A549 (cell line): Measurements from ENCODE around the gene TTC16. TPM values are rescaled to one million over a fixed set of nuclear protein-coding genes. Genes with fewer than 3 reads are reported as not detected.

Experiments
- ATAC-seq, 2 experiments: fragments of 200-7000 bp in 1 of 2; fragments of >200 bp in 1 of 2; cut with Nextera tagmentation in 1 of 2; cut with Tn5 transposase in 1 of 2; 3 replicates each; pipeline versions ENCODE4 v1.8.0 to v1.9.1; 2018 to 2020; ENCODE audit warnings: mild to moderate bottlenecking in 1 of 2, moderate library complexity in 1 of 2
- CTCF ChIA-PET: fragments of 300-600 bp; sonication (Branson Sonifier 250); formaldehyde crosslinking; extraction: SDS; loops from one replicate; lab custom pipeline; 2021; ENCODE audit warnings: antibody characterized with exemption, inconsistent platforms; lab: Yijun Ruan, JAX
- POLR2A ChIA-PET: fragments of 350-600 bp; formaldehyde crosslinking; extraction: SDS; loops from one replicate; lab custom pipeline; 2021; ENCODE audit warnings: antibody characterized with exemption, inconsistent platforms; lab: Yijun Ruan, JAX
- DNase-seq, 2 experiments: peaks; one replicate each; pipeline versions ENCODE4 v3.0.0 to v3.0.0-alpha.2; 2011 to 2016; ENCODE audit warnings: low read depth in 1 of 2, low spot score in 1 of 2
- FAIRE-seq: peaks from 2 replicates; lab custom pipeline; 2011; peaks lifted over from hg19 to GRCh38; lab: Jason Lieb, UNC
- H3K27ac ChIP-seq, 2 experiments: fragments of >200 bp; sonication (Bioruptor Twin); formaldehyde crosslinking; 3 replicates each; pipeline ENCODE4 v1.5.1; 2016 to 2017
- H3K4me1 ChIP-seq: fragments of >200 bp; sonication (Bioruptor Twin); formaldehyde crosslinking; 3 replicates; pipeline ENCODE4 v1.6.1; 2016
- H3K4me2 ChIP-seq: fragments of >200 bp; sonication (Bioruptor Twin); formaldehyde crosslinking; 3 replicates; pipeline ENCODE4 v1.6.1; 2016
- H3K4me3 ChIP-seq: fragments of >200 bp; sonication (Bioruptor Twin); formaldehyde crosslinking; 3 replicates; pipeline ENCODE4 v1.5.1; 2016
- H3K9me3 ChIP-seq: fragments of >200 bp; sonication (Bioruptor Twin); formaldehyde crosslinking; 3 replicates; pipeline ENCODE4 v1.6.1; 2016
- BHLHE40 ChIP-seq: IDR thresholded peaks from 2 replicates; pipeline ENCODE4 v1.6.1; 2012; ENCODE audit warnings: low read depth, low read length, inconsistent platforms
- CBX2 ChIP-seq: fragments of 200-600 bp; sonication (generic); IDR thresholded peaks from 2 replicates; pipeline ENCODE4 v1.6.1; 2016; ENCODE audit warnings: low read depth, mild to moderate bottlenecking, borderline replicate concordance
- CHD2 ChIP-seq: fragments of 150-350 bp; IDR thresholded peaks from 2 replicates; pipeline ENCODE4 v1.6.1; 2014; ENCODE audit warnings: low read length; ENCODE audit not compliant: partially characterized antibody
- EHF ChIP-seq: fragments of 250-450 bp; sonication (Bioruptor Pico); IDR thresholded peaks from 2 replicates; pipeline ENCODE4 v1.5.0; 2020; ENCODE audit warnings: mild to moderate bottlenecking
- FOSB ChIP-seq: fragments of 250-450 bp; sonication (Bioruptor Pico); IDR thresholded peaks from 2 replicates; pipeline ENCODE4 v1.5.0; 2020; ENCODE audit warnings: mild to moderate bottlenecking, moderate library complexity
- FOXS1 ChIP-seq: fragments of 250-450 bp; sonication (Bioruptor Pico); IDR thresholded peaks from 2 replicates; pipeline ENCODE4 v1.5.0; 2020; ENCODE audit warnings: mild to moderate bottlenecking, moderate library complexity
- GATA3 ChIP-seq: IDR thresholded peaks from 2 replicates; pipeline ENCODE4 v1.6.1; 2012; ENCODE audit warnings: borderline replicate concordance
- HEYL ChIP-seq: fragments of 250-450 bp; sonication (Bioruptor Pico); IDR thresholded peaks from 2 replicates; pipeline ENCODE4 v1.8.0; 2021; ENCODE audit warnings: mild to moderate bottlenecking, moderate library complexity
- MAZ ChIP-seq: fragments of 150-350 bp; IDR thresholded peaks from 2 replicates; pipeline ENCODE4 v1.6.1; 2014; ENCODE audit warnings: antibody characterized with exemption, low read depth, low read length, borderline replicate concordance
- NFE2L2 ChIP-seq: fragments of 150-350 bp; conservative IDR thresholded peaks from 2 replicates; pipeline ENCODE4 v1.6.1; 2014; ENCODE audit warnings: low read length
- NPAS2 ChIP-seq: fragments of 250-450 bp; sonication (Bioruptor Pico); IDR thresholded peaks from 2 replicates; pipeline ENCODE4 v1.8.0; 2022; ENCODE audit warnings: mild to moderate bottlenecking, moderate library complexity, borderline replicate concordance
- RAD21 ChIP-seq, 2 experiments: fragments of >200 bp in 1 of 2; sonication (Bioruptor Twin) in 1 of 2; formaldehyde crosslinking in 1 of 2; IDR thresholded peaks in 1 of 2; conservative IDR thresholded peaks in 1 of 2; 2 replicates in 1 of 2; 3 replicates in 1 of 2; pipeline ENCODE4 v1.6.1; 2012 to 2018; ENCODE audit warnings: inconsistent platforms in 1 of 2
- REST ChIP-seq: fragments of 200-600 bp; sonication (generic); IDR thresholded peaks from 2 replicates; pipeline ENCODE4 v1.6.1; 2016; ENCODE audit warnings: antibody characterized with exemption, mild to moderate bottlenecking, moderate library complexity
- TP53 ChIP-seq: fragments of 250-450 bp; sonication (Bioruptor Pico); IDR thresholded peaks from 2 replicates; pipeline ENCODE4 v1.5.0; 2021; ENCODE audit warnings: mild to moderate bottlenecking, moderate library complexity
- WGBS: methylation state at CpG from one replicate; pipeline ENCODE4 v1.1.6; 2017; ENCODE audit errors: missing lambda C conversion rate; 5-methylcytosine and 5-hydroxymethylcytosine counted together
- polyA plus RNA-seq, 4 experiments: library from polyadenylated mRNA; depleted of rRNA in 3 of 4; stranded (reverse); fragments of >200 nt; fragmentation: RNase III in 1 of 4; extraction: RNeasy Plus Mini Kit Qiagen cat#74134 plus additional on column Dnase treatment in 1 of 4; gene quantifications; 2 replicates in 3 of 4; 3 replicates in 1 of 4; pipeline ENCODE4 v1.2.3, GENCODE V29; 2011 to 2017
- TF ChIP-seq, protein P1 (sequence below): fragments of 250-450 bp; sonication (Bioruptor Pico); IDR thresholded peaks from 2 replicates; pipeline ENCODE4 v1.5.0; 2020; ENCODE audit warnings: low read depth, mild to moderate bottlenecking, moderate library complexity

The TTC16 gene
- polyA plus RNA-seq, 2 of the 4 experiments (the other 2 are of a cell fraction), result not detected

DNA sequence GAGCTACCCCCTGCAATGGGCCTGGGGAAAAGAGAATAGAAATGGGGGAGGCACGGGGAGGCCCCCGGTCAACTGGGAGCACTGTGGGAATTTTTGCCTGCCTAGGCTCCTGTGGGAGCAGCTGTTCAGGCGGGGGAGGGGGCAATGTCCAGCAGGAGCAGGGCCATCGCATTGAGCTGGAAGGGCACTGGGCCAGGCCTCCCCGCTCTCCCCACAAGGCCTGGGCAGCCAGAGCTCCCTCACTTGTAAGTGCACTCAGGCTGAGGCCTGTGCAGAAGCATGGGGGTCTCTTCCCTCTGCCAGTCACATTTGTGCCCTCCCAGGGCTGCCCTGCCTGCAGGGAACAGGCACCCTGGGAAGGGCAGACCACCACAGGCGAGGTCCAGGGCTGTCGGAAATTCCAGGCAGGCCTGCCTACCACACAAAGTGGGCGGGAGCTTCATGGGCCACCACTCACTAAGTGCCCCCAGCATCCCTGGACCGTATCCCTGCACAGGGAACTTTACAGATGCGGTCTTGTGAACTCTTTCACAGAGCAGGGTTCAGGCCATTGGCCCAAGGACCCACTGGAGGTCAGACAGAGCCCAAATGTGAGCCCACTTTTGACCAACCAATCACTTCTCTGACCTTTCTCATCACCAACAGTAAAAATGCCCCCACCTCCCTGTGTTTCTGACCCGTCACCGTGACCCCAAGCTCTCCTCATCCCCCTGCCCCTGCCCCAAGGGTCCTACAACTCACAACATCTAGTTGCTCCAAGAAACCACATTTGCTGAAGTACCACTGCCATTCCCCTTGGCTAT is 10.1 kb upstream of the TTC16 start:
- no peaks in the 10 kb centered on the region for H3K4me1 ChIP-seq
- ChIA-PET CTCF (interaction anchor here (0.5 to 4.2 kb wide), 7 partner anchors 10 to 202 kb away, joined by 3 to 25 read pairs (median 3); partner anchors contain the start of genes PTRH1, TOR2A and TTC16), POLR2A (interaction anchor here (0.5 kb wide), 1 partner anchor 96 kb away, joined by 4 read pairs; no protein-coding TSS in a partner anchor)
- no peak overlapping the region for H3K27ac ChIP-seq
- FAIRE-seq, result no peak
- H3K9me3 ChIP-seq, result no peaks in the 10 kb centered on the region
- peak; percentile 6 to 8; a peak in 2 of 6 replicates for ATAC-seq
- 90% methylated on average over 7 of the region's 12 CpGs for WGBS
- no peak overlapping the region for H3K4me2 ChIP-seq
- TF ChIP-seq CHD2, result no peak
- TF ChIP-seq BHLHE40, result no peak
- no peak overlapping the region for H3K4me3 ChIP-seq
- no peak for DNase-seq

- FAIRE-seq (no peak), ATAC-seq (peak; percentile 60 to 73; a peak in 4 of 6 replicates), DNase-seq (peak; percentile 44 to 55)
- H3K4me2 ChIP-seq, result no peak within 1 kb of the TSS
- H3K27ac ChIP-seq, result no peak within 1 kb of the TSS
- H3K9me3 ChIP-seq, result no peaks in the 10 kb centered on the region
- 80% methylated on average over 11 of the region's 11 CpGs for WGBS
- H3K4me3 ChIP-seq, result no peak within 1 kb of the TSS
- H3K4me1 ChIP-seq, result no peaks in the 10 kb centered on the region
- ChIA-PET POLR2A (no interaction called here), CTCF (interaction anchor here (0.6 to 4.2 kb wide), 6 partner anchors 9 to 246 kb away, joined by 3 to 25 read pairs (median 4); partner anchors contain the start of genes PTRH1, TOR2A and TTC16)
- TF ChIP-seq GATA3, result no peak
- no peak for TF ChIP-seq HEYL (CRISPR knock-in tag)
Observed at GRCh38 chr9:127706836-127707241, 9.0 kb upstream of the TTC16 start, which contains the start of gene CFAP157. Gene CFAP157 (plus strand): TSS chr9:127706988. CDS start chr9:127707032, 44 bp downstream.

DNA sequence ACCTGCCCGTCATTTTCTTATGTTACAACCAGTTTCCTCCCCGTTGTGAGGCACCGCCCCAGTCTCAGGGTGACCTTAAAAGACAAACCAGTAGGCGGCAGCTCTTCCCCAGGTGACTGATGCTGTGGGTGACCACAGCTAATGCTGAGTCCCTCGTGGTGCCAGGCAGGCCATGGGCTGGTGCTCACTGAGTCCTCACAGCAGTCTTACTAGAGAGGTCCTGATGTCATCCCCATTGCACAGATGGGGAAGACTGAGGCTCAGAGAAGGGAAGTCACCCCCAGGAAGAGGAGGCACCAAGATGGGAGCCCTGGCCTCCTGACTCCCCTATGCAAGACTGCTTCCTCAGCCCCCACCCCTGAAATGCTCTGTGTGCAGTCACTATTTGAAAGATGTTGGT is 8.1 kb upstream of the TTC16 start:
- 47% methylated on average over 5 of the region's 5 CpGs for WGBS
- no peaks in the 10 kb centered on the region for H3K4me1 ChIP-seq
- DNase-seq (peak in 1 of 2 experiments; percentile 44), ATAC-seq (peak in 1 of 2 experiments; percentile 20; a peak in 2 of 6 replicates)
- TF ChIP-seq RAD21 (conservative IDR thresholded peaks at IDR 0.05 in 1 of 2, IDR thresholded peaks at IDR 0.05 in 1 of 2) (peak in 1 of 2 experiments; percentile 29; a peak in 2 of 5 replicates), FOXS1 (CRISPR knock-in tag) (no peak)
- TF ChIP-seq, all 56 proteins: peak for 1
- no peak for FAIRE-seq
- POLR2A ChIA-PET, result no interaction called here
- CTCF ChIA-PET, result interaction anchor here (1.0 to 1.5 kb wide), 4 partner anchors 14 to 204 kb away, joined by 3 to 5 read pairs (median 4); no protein-coding TSS in a partner anchor
- Histone ChIP-seq H3K27ac (no peak overlapping the region), H3K4me3 (no peak overlapping the region), H3K4me2 (no peak overlapping the region), H3K9me3 (no peaks in the 10 kb centered on the region)

- FAIRE-seq, result no peak
- no peak for ATAC-seq
- WGBS, result 91% methylated on average over 8 of the region's 8 CpGs
- Histone ChIP-seq H3K4me1 (peaks cover under 1% of the 10 kb centered on the region; the same call in 1 of the 3 replicates), H3K4me2 (no peak overlapping the region), H3K27ac (no peak overlapping the region), H3K9me3 (no peaks in the 10 kb centered on the region), H3K4me3 (no peak overlapping the region)
- DNase-seq, result no peak
- ChIA-PET POLR2A (no interaction called here), CTCF (interaction anchor here (0.9 to 4.2 kb wide), 2 partner anchors 26 to 120 kb away, joined by 3 to 26 read pairs; partner anchors contain the start of gene TOR2A)
- TF ChIP-seq HEYL (CRISPR knock-in tag), result no peak
- no peak for TF ChIP-seq FOSB
- TF ChIP-seq NPAS2 (CRISPR knock-in tag), result no peak
- TF ChIP-seq, protein P1, sequence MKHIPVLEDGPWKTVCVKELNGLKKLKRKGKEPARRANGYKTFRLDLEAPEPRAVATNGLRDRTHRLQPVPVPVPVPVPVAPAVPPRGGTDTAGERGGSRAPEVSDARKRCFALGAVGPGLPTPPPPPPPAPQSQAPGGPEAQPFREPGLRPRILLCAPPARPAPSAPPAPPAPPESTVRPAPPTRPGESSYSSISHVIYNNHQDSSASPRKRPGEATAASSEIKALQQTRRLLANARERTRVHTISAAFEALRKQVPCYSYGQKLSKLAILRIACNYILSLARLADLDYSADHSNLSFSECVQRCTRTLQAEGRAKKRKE, result no peak
- no peak for TF ChIP-seq GATA3
- no peak for TF ChIP-seq FOXS1 (CRISPR knock-in tag)
- TF ChIP-seq TP53, result no peak
- no peak for TF ChIP-seq RAD21 (conservative IDR thresholded peaks at IDR 0.05 in 1 of 2, IDR thresholded peaks at IDR 0.05 in 1 of 2)
- no peak for TF ChIP-seq NFE2L2
- TF ChIP-seq CBX2, result no peak
- no peak for TF ChIP-seq REST
- TF ChIP-seq EHF (CRISPR knock-in tag), result no peak
- TF ChIP-seq BHLHE40, result no peak
- no peak for TF ChIP-seq MAZ
Observed at GRCh38 chr9:127708952-127709587, 6.8 kb upstream of the TTC16 start.
